GM23248 (cell line): ENCODE data around the gene CBY1. TPM values are rescaled to one million over a fixed set of nuclear protein-coding genes. Genes with fewer than 3 reads are reported as not detected.

Experiments used
- DNase-seq: peaks from one replicate; pipeline ENCODE4 v3.0.0-alpha.2; 2015
- H2AFZ ChIP-seq: fragments of 200-600 bp; sonication (generic); 2 replicates; pipeline ENCODE4 v1.6.1; 2016; ENCODE audit warnings: antibody characterized with exemption
- H3F3A ChIP-seq: fragments of 200-600 bp; sonication (generic); 2 replicates; pipeline ENCODE4 v1.6.1; 2016; ENCODE audit warnings: mild to moderate bottlenecking, antibody characterized with exemption, mixed run types; ENCODE audit not compliant: insufficient read depth
- H3K27ac ChIP-seq: fragments of 200-600 bp; sonication (generic); 2 replicates; pipeline ENCODE4 v1.5.1; 2016; ENCODE audit warnings: mild to moderate bottlenecking
- H3K27me3 ChIP-seq: fragments of 200-600 bp; sonication (generic); replicated peaks from 2 replicates; pipeline ENCODE4 v1.6.1; 2016; ENCODE audit warnings: mild to moderate bottlenecking; ENCODE audit not compliant: insufficient read depth
- H3K36me3 ChIP-seq: fragments of 200-600 bp; sonication (generic); 2 replicates; pipeline ENCODE4 v1.6.1; 2016; ENCODE audit warnings: low read depth, mild to moderate bottlenecking
- H3K4me1 ChIP-seq: fragments of 200-600 bp; sonication (generic); 2 replicates; pipeline ENCODE4 v1.6.1; 2016; ENCODE audit warnings: mild to moderate bottlenecking; ENCODE audit not compliant: insufficient read depth
- H3K4me2 ChIP-seq: fragments of 200-600 bp; sonication (generic); one replicate; pipeline ENCODE4 v1.6.1; 2016; ENCODE audit warnings: mild to moderate bottlenecking; ENCODE audit not compliant: unreplicated experiment
- H3K4me3 ChIP-seq: fragments of 200-600 bp; sonication (generic); 2 replicates; pipeline ENCODE4 v1.5.1; 2016; ENCODE audit warnings: mild to moderate bottlenecking
- H3K79me2 ChIP-seq: fragments of 200-600 bp; sonication (generic); 2 replicates; pipeline ENCODE4 v1.6.1; 2016; ENCODE audit warnings: mild to moderate bottlenecking; ENCODE audit not compliant: insufficient read depth
- H3K9ac ChIP-seq: fragments of 200-600 bp; sonication (generic); 2 replicates; pipeline ENCODE4 v1.6.1; 2016; ENCODE audit warnings: mild to moderate bottlenecking
- H3K9me2 ChIP-seq: fragments of 200-600 bp; sonication (generic); 2 replicates; pipeline ENCODE4 v1.6.1; 2016; ENCODE audit warnings: mixed run types, mild to moderate bottlenecking, moderate library complexity; ENCODE audit not compliant: insufficient read depth
- H3K9me3 ChIP-seq: fragments of 200-600 bp; sonication (generic); one replicate; pipeline ENCODE4 v1.6.1; 2017; ENCODE audit warnings: low read depth
- H4K20me1 ChIP-seq: fragments of 200-600 bp; sonication (generic); 2 replicates; pipeline ENCODE4 v1.6.0; 2016; ENCODE audit not compliant: insufficient read depth
- EZH2 ChIP-seq: fragments of 200-600 bp; sonication (generic); IDR thresholded peaks from 2 replicates; pipeline ENCODE4 v1.6.1; 2018; ENCODE audit warnings: antibody characterized with exemption, mild to moderate bottlenecking; ENCODE audit not compliant: insufficient read depth, poor library complexity, severe bottlenecking
- EZH2phosphoT487 ChIP-seq: fragments of 200-600 bp; sonication (generic); IDR thresholded peaks from 2 replicates; pipeline ENCODE4 v1.6.1; 2018; ENCODE audit warnings: antibody characterized with exemption, moderate library complexity, mild to moderate bottlenecking, low read depth; ENCODE audit not compliant: insufficient read depth
- WGBS, 2 experiments: methylation state at CpG; one replicate each; pipeline ENCODE4 v1.1.6; 2015 to 2017; ENCODE audit warnings: low lambda C conversion rate in 2 of 2, low coverage in 1 of 2; ENCODE audit errors: missing lambda C conversion rate in 2 of 2; 5-methylcytosine and 5-hydroxymethylcytosine counted together
- in situ Hi-C: fragments of 300-500 bp; cut with MboI; formaldehyde crosslinking; loops from 2 replicates; pipeline ENCODE4 v1.15.0; 2020
- polyA plus RNA-seq: library from polyadenylated mRNA; unstranded; fragments of >200 nt; fragmentation: Nextera tagmentation; extraction: Ambion mirVana; gene quantifications from 2 replicates; pipeline ENCODE4 v1.2.1, GENCODE V29; 2016
- total RNA-seq: library from RNA; depleted of rRNA; stranded (reverse); fragments of >200 nt; shearing (Covaris generic); gene quantifications from 2 replicates; pipeline ENCODE4 v1.2.3, GENCODE V29; 2014

The CBY1 gene
- total and polyA plus RNA-seq, 2 experiments from 2014 or later, result 24.5 to 59.4 TPM

DNA sequence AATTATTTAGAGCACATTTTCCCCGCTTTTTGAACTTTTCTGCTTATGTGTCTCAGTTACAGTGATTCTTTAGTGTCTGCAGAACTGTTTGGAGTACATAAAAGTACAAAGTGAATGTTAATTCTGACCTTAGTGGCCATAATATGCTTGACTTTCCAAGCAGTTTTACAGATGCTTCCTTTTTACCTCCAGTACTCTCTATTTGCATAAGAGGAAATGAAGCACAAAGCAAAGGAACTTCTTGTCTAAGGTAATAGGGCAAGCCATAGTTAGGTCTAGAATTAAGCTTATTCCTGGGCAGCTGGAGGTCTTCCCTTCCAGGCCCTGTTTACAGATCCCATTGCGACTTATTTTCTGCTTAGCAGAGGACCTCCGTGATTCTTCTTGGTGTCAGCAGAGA is 52.9 kb downstream of the CBY1 start:
- in situ Hi-C loops, result no loop called here
- peaks cover 16% of the 10 kb centered on the region; the same call in 1 of the 2 replicates for H4K20me1 ChIP-seq
- no peaks in the 10 kb centered on the region for H3K9me3 ChIP-seq
- DNase-seq, result no peak
- H3K27me3 ChIP-seq, result no peaks in the 10 kb centered on the region
- peaks cover 23% of the 10 kb centered on the region for H3F3A ChIP-seq
- no peak overlapping the region for H3K27ac ChIP-seq
- H3K4me1 ChIP-seq, result peaks cover 20% of the 10 kb centered on the region
- no peak overlapping the region for H3K4me3 ChIP-seq
- no peak overlapping the region for H3K9ac ChIP-seq
- no peak overlapping the region for H2AFZ ChIP-seq
- peaks cover 84% of the 10 kb centered on the region for H3K79me2 ChIP-seq
- H3K9me2 ChIP-seq, result no peaks in the 10 kb centered on the region
- H3K36me3 ChIP-seq, result no peaks in the 10 kb centered on the region
- 87 to 95% methylated on average over 3 of the region's 3 CpGs for WGBS, 2 experiments
- no peak overlapping the region for H3K4me2 ChIP-seq
- TF ChIP-seq EZH2phosphoT487, result no peak
- no peak for TF ChIP-seq EZH2

DNA sequence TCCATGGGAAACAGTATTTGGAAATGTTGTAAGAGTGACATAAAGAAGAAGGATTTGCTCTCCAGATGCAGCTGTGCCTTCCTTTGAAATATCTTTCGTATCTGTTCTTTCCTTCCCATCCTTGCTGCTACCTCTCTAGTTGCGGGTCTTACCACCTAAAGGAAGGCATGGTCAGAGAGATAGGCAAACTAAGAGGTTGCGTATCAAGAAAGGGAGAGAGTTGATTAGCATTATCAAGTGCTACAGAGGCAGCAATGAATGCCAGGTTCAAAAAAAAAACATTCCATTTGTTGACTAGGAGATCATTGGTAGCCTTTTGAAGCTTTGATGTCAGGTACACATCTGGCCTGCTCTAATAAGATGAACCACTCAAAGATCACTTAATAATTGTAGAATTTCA is 53.9 kb downstream of the CBY1 start:
- H3K27ac ChIP-seq, result no peak overlapping the region
- 93 to 100% methylated on average over 3 of the region's 3 CpGs for WGBS, 2 experiments

GRCh38 chr22:38710866-38711265 is 54.4 kb downstream of the CBY1 start:
- Histone ChIP-seq H3K79me2 (peaks cover 100% of the 10 kb centered on the region), H3K9ac (no peak overlapping the region), H3K4me2 (no peak overlapping the region), H3K4me3 (no peak overlapping the region), H3K27ac (no peak overlapping the region), H4K20me1 (peaks cover 16% of the 10 kb centered on the region; the same call in 1 of the 2 replicates), H3K9me2 (no peaks in the 10 kb centered on the region), H3K9me3 (no peaks in the 10 kb centered on the region), H3F3A (peaks cover 16% of the 10 kb centered on the region), H3K36me3 (no peaks in the 10 kb centered on the region), H3K27me3 (no peaks in the 10 kb centered on the region), H3K4me1 (peaks cover 14% of the 10 kb centered on the region), H2AFZ (no peak overlapping the region)
- in situ Hi-C loops, result no loop called here
- WGBS, 2 experiments, result 83 to 84% methylated on average over 3 of the region's 3 CpGs
- TF ChIP-seq EZH2phosphoT487 (no peak), EZH2 (no peak)
- DNase-seq, result no peak

More for the DNA sequence above, 53.9 kb downstream of the CBY1 start:
- no peak overlapping the region for H3K9ac ChIP-seq
- H3K4me1 ChIP-seq, result peaks cover 14% of the 10 kb centered on the region
- no peaks in the 10 kb centered on the region for H3K9me2 ChIP-seq
- H3K4me3 ChIP-seq, result no peak overlapping the region
- no peak overlapping the region for H2AFZ ChIP-seq
- H3K36me3 ChIP-seq, result no peaks in the 10 kb centered on the region
- in situ Hi-C loops, result no loop called here
- no peak for TF ChIP-seq EZH2phosphoT487
- TF ChIP-seq EZH2, result no peak
- H3K79me2 ChIP-seq, result peaks cover 95% of the 10 kb centered on the region
- H4K20me1 ChIP-seq, result peaks cover 16% of the 10 kb centered on the region; the same call in 1 of the 2 replicates
- H3K27me3 ChIP-seq, result no peaks in the 10 kb centered on the region
- no peak overlapping the region for H3K4me2 ChIP-seq
- H3F3A ChIP-seq, result peaks cover 16% of the 10 kb centered on the region
- no peak for DNase-seq
- H3K9me3 ChIP-seq, result no peaks in the 10 kb centered on the region

DNA sequence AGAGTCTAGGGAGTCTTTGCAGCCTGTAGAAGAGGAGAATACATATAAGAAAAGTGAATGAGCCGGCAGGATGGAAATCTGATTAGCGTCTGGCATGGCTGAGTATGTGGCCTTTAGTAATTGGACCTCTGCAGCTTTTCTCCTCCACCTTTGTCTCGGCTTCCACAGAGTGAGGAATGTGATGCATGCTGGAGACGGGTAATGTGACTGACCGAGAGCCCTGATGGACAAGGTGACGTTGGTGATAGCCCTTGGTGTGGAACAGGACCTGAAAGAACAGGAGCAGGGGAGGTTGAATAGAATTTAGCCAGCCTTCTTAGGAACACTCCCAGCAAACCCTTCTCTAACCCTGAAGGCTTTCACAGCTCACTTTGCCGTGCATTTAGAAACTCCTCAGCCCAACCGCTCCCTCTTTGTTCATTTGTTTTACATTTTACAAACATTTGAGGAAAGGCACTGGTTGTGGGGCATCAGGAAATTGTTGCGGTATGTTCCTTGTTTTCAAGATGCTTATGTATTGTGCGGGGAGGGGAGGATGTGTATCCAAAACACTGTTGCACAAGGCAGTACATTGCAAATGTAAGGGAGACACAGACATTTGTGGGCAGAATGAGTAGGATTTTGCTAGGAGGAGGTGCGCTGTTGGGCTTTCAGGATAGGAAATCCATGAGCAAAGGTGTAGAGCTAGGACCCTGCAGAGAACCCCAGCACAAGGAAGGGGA is 56.2 kb downstream of the CBY1 start:
- peaks cover 6% of the 10 kb centered on the region for H3K4me1 ChIP-seq
- H3K36me3 ChIP-seq, result no peaks in the 10 kb centered on the region
- H3K27ac ChIP-seq, result no peak overlapping the region
- H2AFZ ChIP-seq, result no peak overlapping the region
- in situ Hi-C loops, result no loop called here
- no peaks in the 10 kb centered on the region for H3K9me2 ChIP-seq
- H3K9me3 ChIP-seq, result no peaks in the 10 kb centered on the region
- H3K4me3 ChIP-seq, result no peak overlapping the region
- TF ChIP-seq EZH2 (no peak), EZH2phosphoT487 (no peak)
- H3K4me2 ChIP-seq, result no peak overlapping the region
- H3K9ac ChIP-seq, result no peak overlapping the region
- H3K27me3 ChIP-seq, result no peaks in the 10 kb centered on the region
- peaks cover 12% of the 10 kb centered on the region for H3F3A ChIP-seq
- 84 to 88% methylated on average over 11 of the region's 11 CpGs for WGBS, 2 experiments
- H3K79me2 ChIP-seq, result peaks cover 98% of the 10 kb centered on the region
- peaks cover 16% of the 10 kb centered on the region; the same call in 1 of the 2 replicates for H4K20me1 ChIP-seq
- DNase-seq, result no peak
